Activated CD4-positive, CD25-positive, alpha-beta regulatory T cell treated with anti-CD3 and anti-CD28 coated beads, Interleukin-2, amount 50 U/mL, for 16 hours (primary cell): ENCODE results near the gene UBL7.
A peak's percentile ranks its signal among the peaks of the same experiment; 100 is the strongest.

Source experiments
- DNase-seq: peaks from one replicate; pipeline ENCODE4 v3.0.0-alpha.2; 2020; ENCODE audit warnings: low read depth, low spot score

The UBL7 gene

GRCh38 chr15:74441248-74441941, 19.6 kb downstream of the UBL7 start:
- DNase-seq, result no peak

- peak; percentile 68 for DNase-seq
Observed at GRCh38 chr15:74438721-74439316, 22.1 kb downstream of the UBL7 start.

GRCh38 chr15:74438206-74438605, 22.8 kb downstream of the UBL7 start:
- no peak for DNase-seq

- no peak for DNase-seq
Observed at GRCh38 chr15:74434263-74435136, 26.5 kb downstream of the UBL7 start.

- peak; percentile 44 for DNase-seq
Observed at GRCh38 chr15:74433592-74434262, 27.2 kb downstream of the UBL7 start, which contains the start of gene SEMA7A. Gene SEMA7A, minus strand, starts transcription at chr15:74433958. Its CDS starts 40 bp downstream, at chr15:74433918.

- no peak for DNase-seq
Observed at GRCh38 chr15:74432968-74433591, 27.9 kb downstream of the UBL7 start.

- DNase-seq, result no peak
Observed at GRCh38 chr15:74432271-74432967, 28.5 kb downstream of the UBL7 start.

- DNase-seq, result no peak
Observed at GRCh38 chr15:74431645-74432044, 29.3 kb downstream of the UBL7 start.

GRCh38 chr15:74431116-74431515, 29.8 kb downstream of the UBL7 start:
- DNase-seq, result no peak

GRCh38 chr15:74430510-74430951, 30.4 kb downstream of the UBL7 start:
- DNase-seq, result no peak

GRCh38 chr15:74429781-74430400, 31.1 kb downstream of the UBL7 start:
- no peak for DNase-seq

- no peak for DNase-seq
Observed at GRCh38 chr15:74428970-74429780, 31.8 kb downstream of the UBL7 start.

GRCh38 chr15:74428442-74428787, 32.5 kb downstream of the UBL7 start:
- DNase-seq, result no peak

- no peak for DNase-seq
Observed at GRCh38 chr15:74427607-74428441, 33.1 kb downstream of the UBL7 start.

GRCh38 chr15:74426404-74427281, 34.3 kb downstream of the UBL7 start:
- no peak for DNase-seq

GRCh38 chr15:74425630-74426029, 35.3 kb downstream of the UBL7 start:
- no peak for DNase-seq

GRCh38 chr15:74424901-74425528, 35.9 kb downstream of the UBL7 start:
- DNase-seq, result no peak
